22Rv1 (cell line): ENCODE results near the gene PQBP1.

Experiments
- ZFX ChIP-seq: fragments of 450-650 bp; IDR thresholded peaks from 2 replicates; pipeline ENCODE4 v1.6.1; 2017; ENCODE audit warnings: antibody characterized with exemption, borderline replicate concordance
- TF ChIP-seq, protein P1 (sequence below): fragments of 450-650 bp; IDR thresholded peaks from 2 replicates; pipeline ENCODE4 v1.5.1; 2017; ENCODE audit warnings: mild to moderate bottlenecking

- TF ChIP-seq, protein P1, sequence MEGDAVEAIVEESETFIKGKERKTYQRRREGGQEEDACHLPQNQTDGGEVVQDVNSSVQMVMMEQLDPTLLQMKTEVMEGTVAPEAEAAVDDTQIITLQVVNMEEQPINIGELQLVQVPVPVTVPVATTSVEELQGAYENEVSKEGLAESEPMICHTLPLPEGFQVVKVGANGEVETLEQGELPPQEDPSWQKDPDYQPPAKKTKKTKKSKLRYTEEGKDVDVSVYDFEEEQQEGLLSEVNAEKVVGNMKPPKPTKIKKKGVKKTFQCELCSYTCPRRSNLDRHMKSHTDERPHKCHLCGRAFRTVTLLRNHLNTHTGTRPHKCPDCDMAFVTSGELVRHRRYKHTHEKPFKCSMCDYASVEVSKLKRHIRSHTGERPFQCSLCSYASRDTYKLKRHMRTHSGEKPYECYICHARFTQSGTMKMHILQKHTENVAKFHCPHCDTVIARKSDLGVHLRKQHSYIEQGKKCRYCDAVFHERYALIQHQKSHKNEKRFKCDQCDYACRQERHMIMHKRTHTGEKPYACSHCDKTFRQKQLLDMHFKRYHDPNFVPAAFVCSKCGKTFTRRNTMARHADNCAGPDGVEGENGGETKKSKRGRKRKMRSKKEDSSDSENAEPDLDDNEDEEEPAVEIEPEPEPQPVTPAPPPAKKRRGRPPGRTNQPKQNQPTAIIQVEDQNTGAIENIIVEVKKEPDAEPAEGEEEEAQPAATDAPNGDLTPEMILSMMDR, result no peak
- no peak for TF ChIP-seq ZFX
Observed at GRCh38 chrX:48927736-48928382, 30.1 kb downstream of the PQBP1 start.
